Nephron progenitor cell (in vitro differentiated cells): ENCODE measurements around the gene CDKN2C.
"Not testable (repeated sequence)": the region's sequence is repeated elsewhere in the genome, so short reads cannot be mapped to it uniquely, and the experiment has no call there.

Source experiments
- DNase-seq: peaks from one replicate; pipeline ENCODE4 v3.0.0; 2021
- H3K27ac Mint-ChIP-seq: 2 replicates; pipeline ENCODE4 v1.8.0; 2021; ENCODE audit warnings: mild to moderate bottlenecking, moderate library complexity, mixed read lengths
- H3K27me3 Mint-ChIP-seq: 2 replicates; pipeline ENCODE4 v1.8.0; 2021; ENCODE audit warnings: mild to moderate bottlenecking, low read depth, mixed read lengths; ENCODE audit not compliant: poor library complexity
- H3K36me3 Mint-ChIP-seq: 2 replicates; pipeline ENCODE4 v1.8.0; 2021; ENCODE audit warnings: low read depth, mixed read lengths
- H3K4me1 Mint-ChIP-seq: 2 replicates; pipeline ENCODE4 v1.8.0; 2021; ENCODE audit warnings: mixed read lengths
- H3K4me3 Mint-ChIP-seq: 2 replicates; pipeline ENCODE4 v1.8.0; 2021; ENCODE audit warnings: mild to moderate bottlenecking, moderate library complexity, mixed read lengths
- H3K9me3 Mint-ChIP-seq: 2 replicates; pipeline ENCODE4 v1.8.0; 2021; ENCODE audit warnings: mild to moderate bottlenecking, moderate library complexity, mixed read lengths
- TF ChIP-seq, protein P1 (sequence below): fragments of 200-600 bp; sonication (generic); IDR thresholded peaks from 2 replicates; pipeline ENCODE4 v1.5.0; 2021; ENCODE audit warnings: antibody characterized with exemption

CDKN2C gene

GRCh38 chr1:50996083-50996482 lies 26.0 kb downstream of the CDKN2C start:
- TF ChIP-seq, protein P1, sequence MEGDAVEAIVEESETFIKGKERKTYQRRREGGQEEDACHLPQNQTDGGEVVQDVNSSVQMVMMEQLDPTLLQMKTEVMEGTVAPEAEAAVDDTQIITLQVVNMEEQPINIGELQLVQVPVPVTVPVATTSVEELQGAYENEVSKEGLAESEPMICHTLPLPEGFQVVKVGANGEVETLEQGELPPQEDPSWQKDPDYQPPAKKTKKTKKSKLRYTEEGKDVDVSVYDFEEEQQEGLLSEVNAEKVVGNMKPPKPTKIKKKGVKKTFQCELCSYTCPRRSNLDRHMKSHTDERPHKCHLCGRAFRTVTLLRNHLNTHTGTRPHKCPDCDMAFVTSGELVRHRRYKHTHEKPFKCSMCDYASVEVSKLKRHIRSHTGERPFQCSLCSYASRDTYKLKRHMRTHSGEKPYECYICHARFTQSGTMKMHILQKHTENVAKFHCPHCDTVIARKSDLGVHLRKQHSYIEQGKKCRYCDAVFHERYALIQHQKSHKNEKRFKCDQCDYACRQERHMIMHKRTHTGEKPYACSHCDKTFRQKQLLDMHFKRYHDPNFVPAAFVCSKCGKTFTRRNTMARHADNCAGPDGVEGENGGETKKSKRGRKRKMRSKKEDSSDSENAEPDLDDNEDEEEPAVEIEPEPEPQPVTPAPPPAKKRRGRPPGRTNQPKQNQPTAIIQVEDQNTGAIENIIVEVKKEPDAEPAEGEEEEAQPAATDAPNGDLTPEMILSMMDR = no peak
- Mint-ChIP-seq H3K27ac (no peak overlapping the region), H3K27me3 (peaks cover 27% of the 10 kb centered on the region), H3K4me1 (no peaks in the 10 kb centered on the region), H3K36me3 (no peaks in the 10 kb centered on the region), H3K4me3 (no peak overlapping the region), H3K9me3 (no peaks in the 10 kb centered on the region)
- no peak for DNase-seq

DNA sequence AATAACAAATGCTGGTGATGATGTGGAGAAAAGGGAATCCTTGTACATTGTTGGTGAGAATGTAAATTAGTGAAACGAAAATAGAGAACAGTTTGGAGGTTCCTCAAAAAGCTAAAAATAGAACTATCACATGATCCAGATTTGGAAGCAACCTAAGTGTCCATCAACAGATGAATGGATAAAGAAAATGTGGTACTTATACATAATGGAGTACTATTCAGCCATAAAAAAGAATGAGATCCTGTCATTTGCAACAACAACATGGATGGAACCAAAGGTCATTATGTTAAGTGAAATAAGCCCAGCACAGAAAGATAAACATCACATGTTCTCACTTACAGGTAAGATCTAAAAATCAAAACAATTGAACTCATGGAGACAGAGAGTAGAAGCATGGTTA lies 29.3 kb downstream of the CDKN2C start:
- H3K9me3 Mint-ChIP-seq, H3K27ac Mint-ChIP-seq, H3K36me3 Mint-ChIP-seq, DNase-seq, H3K4me3 Mint-ChIP-seq, H3K4me1 Mint-ChIP-seq: not testable (repeated sequence)
- H3K27me3 Mint-ChIP-seq = peaks cover 26% of the 10 kb centered on the region

DNA sequence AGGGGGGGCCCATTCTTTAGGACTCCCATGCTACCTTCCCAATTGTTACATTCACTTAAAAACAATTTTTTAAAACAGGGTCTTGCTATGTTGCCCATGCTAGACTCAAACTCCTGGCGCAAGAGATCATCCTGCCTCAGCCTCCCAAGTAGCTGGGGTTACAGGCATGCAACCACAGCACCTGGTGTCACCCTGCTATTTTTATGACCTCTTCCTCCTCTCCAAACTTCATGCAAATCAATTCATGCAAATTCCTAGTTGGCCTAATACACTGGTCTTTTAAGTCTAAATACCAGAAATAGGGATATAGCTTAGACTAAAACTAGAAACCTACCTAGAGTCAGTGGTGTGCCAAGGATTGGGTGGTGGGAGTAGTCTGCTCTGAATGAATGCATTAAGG lies 30.1 kb downstream of the CDKN2C start:
- no peak overlapping the region for H3K4me3 Mint-ChIP-seq
- H3K4me1 Mint-ChIP-seq = peaks cover 9% of the 10 kb centered on the region
- H3K9me3 Mint-ChIP-seq = no peaks in the 10 kb centered on the region
- TF ChIP-seq, protein P1 = no peak
- peaks cover 22% of the 10 kb centered on the region for H3K27me3 Mint-ChIP-seq
- no peak overlapping the region for H3K27ac Mint-ChIP-seq
- no peak for DNase-seq
- H3K36me3 Mint-ChIP-seq = no peaks in the 10 kb centered on the region

GRCh38 chr1:51000651-51001050 lies 30.6 kb downstream of the CDKN2C start:
- Mint-ChIP-seq H3K9me3 (no peaks in the 10 kb centered on the region), H3K4me1 (peaks cover 9% of the 10 kb centered on the region), H3K4me3 (no peak overlapping the region), H3K36me3 (no peaks in the 10 kb centered on the region), H3K27ac (no peak overlapping the region), H3K27me3 (peaks cover 22% of the 10 kb centered on the region)
- TF ChIP-seq, protein P1 = no peak
- DNase-seq = no peak

DNA sequence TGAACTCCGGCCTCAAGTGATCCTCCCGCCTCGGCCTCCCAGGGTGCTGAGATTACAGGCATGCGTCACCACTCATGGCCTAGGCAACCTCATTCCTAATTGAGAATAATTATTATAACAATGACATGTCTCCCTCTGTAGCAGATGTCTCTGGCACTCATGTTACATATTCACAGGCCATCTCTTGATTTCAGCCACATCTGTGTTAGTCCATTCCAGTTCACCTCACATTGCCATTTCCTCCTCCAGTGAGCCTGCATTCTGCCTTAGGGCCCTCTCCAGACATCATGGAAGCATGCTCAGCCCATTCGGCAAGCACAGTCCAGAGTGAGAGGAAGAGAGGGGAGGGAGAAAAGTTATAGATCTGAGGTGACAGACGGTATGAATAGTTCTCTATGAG lies 32.5 kb downstream of the CDKN2C start:
- TF ChIP-seq, protein P1 = no peak
- H3K9me3 Mint-ChIP-seq = no peaks in the 10 kb centered on the region
- H3K27me3 Mint-ChIP-seq = peaks cover 15% of the 10 kb centered on the region
- no peak for DNase-seq
- H3K4me1 Mint-ChIP-seq = peaks cover 9% of the 10 kb centered on the region
- H3K36me3 Mint-ChIP-seq = no peaks in the 10 kb centered on the region
- no peak overlapping the region for H3K27ac Mint-ChIP-seq
- no peak overlapping the region for H3K4me3 Mint-ChIP-seq

DNA sequence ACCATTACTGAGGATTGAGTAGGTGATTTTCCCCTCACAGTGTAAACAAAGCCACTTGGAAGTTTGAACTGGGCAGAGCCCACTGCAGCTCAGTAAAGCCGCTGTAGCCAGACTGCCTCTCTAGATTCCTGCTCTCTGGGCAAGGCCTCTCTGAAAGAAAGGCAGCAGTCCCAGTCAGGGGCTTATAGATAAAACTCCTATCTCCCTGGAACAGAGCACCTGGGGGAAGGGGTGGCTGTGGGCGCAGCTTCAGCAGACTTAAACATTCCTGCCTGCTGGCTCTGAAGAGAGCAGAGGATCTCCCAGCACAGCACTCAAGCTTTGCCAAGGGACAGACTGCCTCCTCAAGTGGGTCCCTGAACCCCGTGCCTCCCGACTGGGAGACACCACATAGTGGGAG lies 35.5 kb downstream of the CDKN2C start:
- not testable (repeated sequence) for H3K36me3 Mint-ChIP-seq, H3K4me1 Mint-ChIP-seq, H3K4me3 Mint-ChIP-seq, H3K9me3 Mint-ChIP-seq, H3K27me3 Mint-ChIP-seq, DNase-seq, H3K27ac Mint-ChIP-seq

GRCh38 chr1:51009381-51009780 lies 39.3 kb downstream of the CDKN2C start:
- TF ChIP-seq, protein P1 = no peak
- DNase-seq = no peak
- Mint-ChIP-seq H3K4me1 (peaks cover 7% of the 10 kb centered on the region), H3K9me3 (peaks cover 12% of the 10 kb centered on the region), H3K4me3 (no peak overlapping the region), H3K36me3 (no peaks in the 10 kb centered on the region), H3K27ac (no peak overlapping the region), H3K27me3 (peaks cover 12% of the 10 kb centered on the region)
